PFSK-1 (cell line): ENCODE data around the gene BAAT.

Experiments
- FOXP2 ChIP-seq: optimal IDR thresholded peaks from 2 replicates; pipeline ENCODE3; 2011; ENCODE audit warnings: borderline replicate concordance, control low read depth, inconsistent platforms; ENCODE audit not compliant: insufficient read depth; ENCODE audit errors: extremely low read length, extremely low read depth
- POLR2AphosphoS5 ChIP-seq: IDR thresholded peaks from 2 replicates; pipeline ENCODE4 v1.6.1; 2012; ENCODE audit warnings: low read depth, mild to moderate bottlenecking, control low read depth, low read length, moderate library complexity
- REST ChIP-seq, 2 experiments: IDR thresholded peaks; 2 replicates each; pipeline versions ENCODE4 v1.6.1 to v1.8.0; 2011 to 2012; ENCODE audit warnings: low read depth in 2 of 2, low read length in 2 of 2, control low read depth in 1 of 2, inconsistent platforms in 1 of 2, mild to moderate bottlenecking in 1 of 2, moderate library complexity in 1 of 2; ENCODE audit not compliant: insufficient read depth in 1 of 2
- SIN3A ChIP-seq: IDR thresholded peaks from 2 replicates; pipeline ENCODE4 v1.6.1; 2012; ENCODE audit warnings: mild to moderate bottlenecking, low read length, moderate library complexity, borderline replicate concordance; ENCODE audit not compliant: insufficient read depth
- TAF1 ChIP-seq: IDR thresholded peaks from 2 replicates; pipeline ENCODE4 v1.6.1; 2012; ENCODE audit warnings: low read length, control low read depth, borderline replicate concordance; ENCODE audit not compliant: insufficient read depth

Gene BAAT

GRCh38 chr9:101367323-101367722, 17.5 kb downstream of the BAAT start:
- TF ChIP-seq FOXP2, result no peak

- no peak for TF ChIP-seq SIN3A
- no peak for TF ChIP-seq TAF1
- no peak for TF ChIP-seq POLR2AphosphoS5
- TF ChIP-seq FOXP2, result no peak
- TF ChIP-seq REST (IDR thresholded peaks at IDR 0.05; ENCODE audit: insufficient read depth in 1 of 2, low read depth in 2 of 2, low read length in 2 of 2), result no peak
These were observed 18.6 kb downstream of the BAAT start for GRCh38 chr9:101366038-101366756.

GRCh38 chr9:101365181-101365580, 19.6 kb downstream of the BAAT start:
- no peak for TF ChIP-seq REST (IDR thresholded peaks at IDR 0.05; ENCODE audit: insufficient read depth in 1 of 2, low read depth in 2 of 2, low read length in 2 of 2)
- TF ChIP-seq FOXP2, result no peak
- no peak for TF ChIP-seq TAF1
- TF ChIP-seq POLR2AphosphoS5, result no peak
- TF ChIP-seq SIN3A, result no peak

- TF ChIP-seq FOXP2, result no peak
- TF ChIP-seq TAF1, result no peak
These were observed 22.4 kb downstream of the BAAT start for GRCh38 chr9:101362450-101362849.

- no peak for TF ChIP-seq SIN3A
- no peak for TF ChIP-seq TAF1
- TF ChIP-seq FOXP2, result no peak
- TF ChIP-seq POLR2AphosphoS5, result no peak
- no peak for TF ChIP-seq REST (IDR thresholded peaks at IDR 0.05; ENCODE audit: insufficient read depth in 1 of 2, low read depth in 2 of 2, low read length in 2 of 2)
These were observed 24.2 kb downstream of the BAAT start for GRCh38 chr9:101360647-101361046.

GRCh38 chr9:101359679-101360078, 25.1 kb downstream of the BAAT start:
- TF ChIP-seq TAF1 (no peak), FOXP2 (no peak), SIN3A (no peak), REST (IDR thresholded peaks at IDR 0.05; ENCODE audit: insufficient read depth in 1 of 2, low read depth in 2 of 2, low read length in 2 of 2) (no peak), POLR2AphosphoS5 (no peak)
